ENCODE results near the gene THADA.

THADA gene

DNA sequence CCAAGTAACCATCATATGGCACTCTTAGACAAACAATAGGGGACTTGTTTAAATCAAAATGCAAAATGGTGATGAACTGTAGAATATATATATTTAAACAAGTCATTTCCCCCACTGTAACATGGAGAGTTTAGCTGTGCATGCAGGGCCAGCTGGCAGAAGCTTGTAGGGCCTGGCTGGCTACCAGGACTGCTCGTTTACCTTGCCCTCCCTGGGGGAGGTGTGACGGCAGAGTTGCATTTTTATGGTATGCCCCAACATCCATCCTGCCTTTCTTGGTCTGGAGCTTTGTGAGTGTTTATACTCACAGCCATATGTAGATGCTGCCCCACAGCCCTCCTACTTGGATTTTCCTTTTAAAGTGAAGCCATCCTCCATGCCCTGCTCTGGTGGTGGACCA lies 267.7 kb downstream of the THADA start:
- no peak for DNase-seq (ENCODE audit: low read depth)
- TF ChIP-seq, protein P1, sequence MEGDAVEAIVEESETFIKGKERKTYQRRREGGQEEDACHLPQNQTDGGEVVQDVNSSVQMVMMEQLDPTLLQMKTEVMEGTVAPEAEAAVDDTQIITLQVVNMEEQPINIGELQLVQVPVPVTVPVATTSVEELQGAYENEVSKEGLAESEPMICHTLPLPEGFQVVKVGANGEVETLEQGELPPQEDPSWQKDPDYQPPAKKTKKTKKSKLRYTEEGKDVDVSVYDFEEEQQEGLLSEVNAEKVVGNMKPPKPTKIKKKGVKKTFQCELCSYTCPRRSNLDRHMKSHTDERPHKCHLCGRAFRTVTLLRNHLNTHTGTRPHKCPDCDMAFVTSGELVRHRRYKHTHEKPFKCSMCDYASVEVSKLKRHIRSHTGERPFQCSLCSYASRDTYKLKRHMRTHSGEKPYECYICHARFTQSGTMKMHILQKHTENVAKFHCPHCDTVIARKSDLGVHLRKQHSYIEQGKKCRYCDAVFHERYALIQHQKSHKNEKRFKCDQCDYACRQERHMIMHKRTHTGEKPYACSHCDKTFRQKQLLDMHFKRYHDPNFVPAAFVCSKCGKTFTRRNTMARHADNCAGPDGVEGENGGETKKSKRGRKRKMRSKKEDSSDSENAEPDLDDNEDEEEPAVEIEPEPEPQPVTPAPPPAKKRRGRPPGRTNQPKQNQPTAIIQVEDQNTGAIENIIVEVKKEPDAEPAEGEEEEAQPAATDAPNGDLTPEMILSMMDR (conservative IDR thresholded peaks at IDR 0.05; ENCODE audit: control insufficient read depth, insufficient read depth, low read depth, low read length) = no peak
- H3K4me3 ChIP-seq (ENCODE audit: control insufficient read depth, low read depth, low read length) = no peak overlapping the region

DNA sequence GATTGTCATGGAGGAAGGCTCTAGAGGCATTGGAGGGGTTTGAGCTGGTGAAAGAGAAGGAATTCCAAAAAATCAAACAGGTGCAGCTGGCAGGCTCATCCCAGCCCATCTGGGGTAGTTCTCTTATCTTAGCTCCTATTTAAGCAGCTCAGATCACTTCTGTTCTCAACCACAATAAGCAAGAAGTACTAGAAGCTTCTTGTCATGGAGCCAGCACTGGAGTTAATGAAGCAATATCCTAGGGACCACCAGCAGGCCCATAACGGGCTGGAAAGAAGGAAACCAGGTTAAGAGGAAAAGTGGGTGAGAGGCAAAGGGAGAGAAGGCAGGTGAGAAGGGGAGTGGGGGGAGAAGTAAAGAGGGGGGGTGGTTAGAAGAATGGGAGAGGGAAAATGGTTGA lies 268.7 kb downstream of the THADA start:
- no peak overlapping the region for H3K4me3 ChIP-seq (ENCODE audit: control insufficient read depth, low read depth, low read length)
- TF ChIP-seq, protein P1 (conservative IDR thresholded peaks at IDR 0.05; ENCODE audit: control insufficient read depth, insufficient read depth, low read depth, low read length) = no peak
- no peak for DNase-seq (ENCODE audit: low read depth)

DNA sequence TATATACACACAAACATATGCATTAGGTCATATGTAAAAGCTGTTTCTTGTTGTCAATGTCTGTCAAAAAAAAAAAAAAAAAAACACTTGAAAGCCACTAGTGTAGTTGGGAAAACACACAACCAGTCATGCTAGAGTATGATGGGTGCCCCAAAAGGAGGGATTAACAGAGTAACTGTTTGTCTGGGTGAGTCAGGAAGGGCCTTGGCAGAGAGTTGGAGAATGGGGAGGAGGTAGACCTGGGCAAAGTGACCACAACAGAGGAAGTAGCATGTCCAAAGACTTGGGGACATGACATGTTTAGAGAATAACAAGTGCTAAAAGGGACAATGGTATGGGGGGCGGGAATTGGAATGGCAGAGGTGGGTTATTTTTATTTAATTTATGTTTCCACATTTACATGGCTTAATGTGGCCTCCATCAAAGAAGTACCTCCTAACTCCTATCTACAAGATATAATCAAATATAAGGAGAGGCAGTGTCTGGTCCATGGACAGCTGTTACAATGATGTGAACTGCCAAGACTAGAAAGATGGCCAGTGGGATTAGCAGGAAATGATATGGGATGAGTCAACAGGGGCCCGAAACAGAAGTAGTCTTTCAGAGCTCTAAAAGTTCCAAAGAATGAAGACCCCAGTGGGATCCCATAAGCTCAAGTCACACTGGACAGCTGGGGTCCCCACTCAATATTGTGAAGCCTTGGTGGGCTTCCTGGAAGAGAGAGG lies 269.6 kb downstream of the THADA start:
- TF ChIP-seq, protein P1 (conservative IDR thresholded peaks at IDR 0.05; ENCODE audit: control insufficient read depth, insufficient read depth, low read depth, low read length) = no peak
- no peak for DNase-seq (ENCODE audit: low read depth)
- no peak overlapping the region for H3K4me3 ChIP-seq (ENCODE audit: control insufficient read depth, low read depth, low read length)

DNA sequence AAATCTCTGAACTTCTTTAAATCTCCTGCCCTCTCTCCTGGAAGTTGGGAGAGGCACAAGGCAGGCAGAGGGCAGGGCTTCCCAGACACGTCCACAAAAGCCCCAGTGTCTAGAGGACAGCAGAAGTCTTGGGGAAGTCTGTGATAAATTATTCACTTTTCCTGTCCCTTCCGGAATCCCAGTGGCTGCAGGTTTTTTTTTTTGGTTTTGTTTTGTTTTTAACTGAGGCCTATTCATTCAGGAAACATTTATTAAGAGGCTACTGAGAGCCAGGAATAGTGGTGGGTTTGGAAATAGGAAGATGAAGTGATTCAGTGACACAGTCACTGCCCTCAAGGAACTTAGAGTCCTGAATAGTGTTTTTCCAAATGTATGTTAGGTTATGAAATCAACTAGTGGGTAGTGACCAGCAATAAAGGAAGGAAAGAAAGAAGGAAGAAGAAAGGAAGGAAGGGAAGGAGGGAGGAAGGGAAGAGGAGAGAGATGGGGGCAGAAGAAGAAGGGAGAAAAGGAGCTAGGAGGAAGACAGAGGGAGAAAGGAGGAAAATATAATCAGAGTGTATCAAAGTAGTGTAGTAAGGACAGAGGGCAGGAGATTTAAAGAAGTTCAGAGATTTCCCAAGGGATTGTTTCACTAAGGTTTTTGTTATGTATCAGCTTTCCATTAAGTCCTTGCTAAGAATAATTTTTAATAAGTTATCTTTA lies 270.6 kb downstream of the THADA start:
- DNase-seq (ENCODE audit: low read depth) = peak; percentile 63
- H3K4me3 ChIP-seq (ENCODE audit: control insufficient read depth, low read depth, low read length) = no peak overlapping the region
- TF ChIP-seq, protein P1 (conservative IDR thresholded peaks at IDR 0.05; ENCODE audit: control insufficient read depth, insufficient read depth, low read depth, low read length) = no peak

DNA sequence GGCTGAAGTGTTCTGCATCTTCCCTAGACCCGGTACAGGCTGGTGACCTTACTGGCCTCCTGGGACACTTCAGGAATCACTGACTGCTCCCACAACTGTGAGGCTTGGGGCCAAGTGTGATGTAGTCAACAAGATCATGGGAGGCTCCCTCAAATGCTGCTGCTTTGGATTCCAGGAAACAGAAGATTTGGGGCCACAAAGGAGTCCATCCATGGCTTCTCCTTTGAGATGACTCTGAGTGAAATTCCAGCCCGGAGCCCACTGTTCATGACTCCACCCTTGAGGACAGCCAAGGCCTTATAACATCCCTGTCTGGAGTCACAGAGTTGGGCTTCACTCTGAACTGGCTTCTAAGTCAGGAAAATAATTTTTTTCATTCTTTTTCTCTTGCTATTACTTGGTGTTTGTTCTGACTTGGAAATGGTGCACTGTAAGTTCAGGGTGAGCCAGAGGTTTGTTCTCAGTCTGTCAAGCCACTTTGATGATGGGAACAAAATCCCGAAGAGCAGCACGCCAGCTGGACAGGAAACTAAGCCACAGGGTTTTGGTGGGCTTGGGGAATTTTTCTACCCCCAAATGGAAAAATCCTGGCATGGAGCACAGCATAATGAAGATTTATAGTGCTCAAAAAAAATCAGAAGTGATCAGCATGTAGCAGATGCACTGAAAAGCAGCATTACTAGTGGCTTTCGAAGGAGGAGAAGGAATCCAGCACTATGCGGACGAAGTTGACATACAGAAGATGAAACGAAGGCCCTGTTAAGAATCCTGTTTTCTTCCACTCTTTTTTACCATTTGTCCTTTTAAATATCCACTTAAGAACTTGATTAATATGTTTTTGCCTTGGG lies 271.4 kb downstream of the THADA start:
- TF ChIP-seq, protein P1 (conservative IDR thresholded peaks at IDR 0.05; ENCODE audit: control insufficient read depth, insufficient read depth, low read depth, low read length) = no peak
- no peak overlapping the region for H3K4me3 ChIP-seq (ENCODE audit: control insufficient read depth, low read depth, low read length)
- DNase-seq (ENCODE audit: low read depth) = peak; percentile 55

DNA sequence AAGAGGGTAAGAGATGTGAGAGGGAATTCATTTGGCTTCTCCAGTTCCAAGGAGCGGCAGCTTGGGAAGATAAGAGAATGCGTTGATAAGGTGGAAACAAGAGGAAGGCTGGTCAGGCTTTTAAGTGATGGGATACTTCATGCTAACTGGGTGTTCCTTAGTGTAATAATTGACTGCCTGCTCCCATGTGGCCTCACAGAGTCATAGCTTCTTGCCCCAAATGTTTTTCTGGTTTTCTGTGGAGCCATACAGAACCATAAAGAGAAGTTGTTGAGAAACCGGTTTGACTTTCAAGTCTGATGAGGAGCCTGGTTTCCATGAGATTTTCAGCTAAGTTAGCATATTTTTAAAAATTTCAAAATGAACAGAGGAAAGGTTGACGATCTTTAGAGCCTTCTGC lies 272.0 kb downstream of the THADA start:
- H3K4me3 ChIP-seq (ENCODE audit: control insufficient read depth, low read depth, low read length) = no peak overlapping the region
- DNase-seq (ENCODE audit: low read depth) = no peak
- TF ChIP-seq, protein P1 (conservative IDR thresholded peaks at IDR 0.05; ENCODE audit: control insufficient read depth, insufficient read depth, low read depth, low read length) = no peak

All from fibroblast of mammary gland (primary cell).